Measurements from ENCODE around the gene TBC1D19.

DNA sequence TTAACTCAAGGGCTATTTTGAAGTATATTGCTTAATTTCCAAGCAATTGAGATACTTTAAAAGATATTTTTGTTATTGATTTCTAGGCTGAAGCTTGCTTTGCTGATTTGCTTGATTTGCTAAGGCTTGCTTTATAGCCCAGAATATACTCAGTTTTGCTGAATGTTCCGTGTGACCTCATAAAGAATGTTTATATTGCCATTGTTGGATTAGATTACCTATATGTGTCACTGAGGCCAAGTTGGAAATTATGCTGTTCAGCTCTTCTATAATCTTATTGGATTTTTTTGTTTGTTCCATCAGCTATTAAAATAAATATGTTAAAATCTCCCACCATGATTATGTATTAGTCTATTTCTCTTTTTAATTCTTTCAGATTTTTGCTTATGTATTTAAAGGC, 13.0 kb downstream of the TBC1D19 start:
- TF ChIP-seq, protein P1, sequence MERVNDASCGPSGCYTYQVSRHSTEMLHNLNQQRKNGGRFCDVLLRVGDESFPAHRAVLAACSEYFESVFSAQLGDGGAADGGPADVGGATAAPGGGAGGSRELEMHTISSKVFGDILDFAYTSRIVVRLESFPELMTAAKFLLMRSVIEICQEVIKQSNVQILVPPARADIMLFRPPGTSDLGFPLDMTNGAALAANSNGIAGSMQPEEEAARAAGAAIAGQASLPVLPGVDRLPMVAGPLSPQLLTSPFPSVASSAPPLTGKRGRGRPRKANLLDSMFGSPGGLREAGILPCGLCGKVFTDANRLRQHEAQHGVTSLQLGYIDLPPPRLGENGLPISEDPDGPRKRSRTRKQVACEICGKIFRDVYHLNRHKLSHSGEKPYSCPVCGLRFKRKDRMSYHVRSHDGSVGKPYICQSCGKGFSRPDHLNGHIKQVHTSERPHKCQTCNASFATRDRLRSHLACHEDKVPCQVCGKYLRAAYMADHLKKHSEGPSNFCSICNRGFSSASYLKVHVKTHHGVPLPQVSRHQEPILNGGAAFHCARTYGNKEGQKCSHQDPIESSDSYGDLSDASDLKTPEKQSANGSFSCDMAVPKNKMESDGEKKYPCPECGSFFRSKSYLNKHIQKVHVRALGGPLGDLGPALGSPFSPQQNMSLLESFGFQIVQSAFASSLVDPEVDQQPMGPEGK (CRISPR knock-in tag; IDR thresholded peaks at IDR 0.05; ENCODE audit: borderline replicate concordance) = no peak
- TF ChIP-seq, protein P2, sequence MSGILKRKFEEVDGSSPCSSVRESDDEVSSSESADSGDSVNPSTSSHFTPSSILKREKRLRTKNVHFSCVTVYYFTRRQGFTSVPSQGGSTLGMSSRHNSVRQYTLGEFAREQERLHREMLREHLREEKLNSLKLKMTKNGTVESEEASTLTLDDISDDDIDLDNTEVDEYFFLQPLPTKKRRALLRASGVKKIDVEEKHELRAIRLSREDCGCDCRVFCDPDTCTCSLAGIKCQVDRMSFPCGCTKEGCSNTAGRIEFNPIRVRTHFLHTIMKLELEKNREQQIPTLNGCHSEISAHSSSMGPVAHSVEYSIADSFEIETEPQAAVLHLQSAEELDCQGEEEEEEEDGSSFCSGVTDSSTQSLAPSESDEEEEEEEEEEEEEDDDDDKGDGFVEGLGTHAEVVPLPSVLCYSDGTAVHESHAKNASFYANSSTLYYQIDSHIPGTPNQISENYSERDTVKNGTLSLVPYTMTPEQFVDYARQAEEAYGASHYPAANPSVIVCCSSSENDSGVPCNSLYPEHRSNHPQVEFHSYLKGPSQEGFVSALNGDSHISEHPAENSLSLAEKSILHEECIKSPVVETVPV (CRISPR knock-in tag; IDR thresholded peaks at IDR 0.05) = no peak
- TF ChIP-seq ZFP30 (CRISPR knock-in tag; IDR thresholded peaks at IDR 0.05) (no peak), PPARA (CRISPR knock-in tag; IDR thresholded peaks at IDR 0.05; ENCODE audit: borderline replicate concordance) (no peak), ZNF70 (CRISPR knock-in tag; IDR thresholded peaks at IDR 0.05) (no peak), TCF4 (CRISPR knock-in tag; IDR thresholded peaks at IDR 0.05; ENCODE audit: borderline replicate concordance) (no peak), CSDC2 (CRISPR knock-in tag; IDR thresholded peaks at IDR 0.05) (no peak)
